Natural killer cell (primary cell): ENCODE results near the gene TINAG. TPM values are rescaled to one million over a fixed set of nuclear protein-coding genes. Genes with fewer than 3 reads are reported as not detected.

Source experiments
- ATAC-seq, 3 donors: fragments of 150-1000 bp in 2 of 3; fragments of 200-7000 bp in 1 of 3; cut with Tn5 transposase; 1 replicate in 1 of 3; 2 replicates in 2 of 3; pipeline ENCODE4 v1.10.0; 2021; ENCODE audit warnings: mild to moderate bottlenecking in 2 of 3, moderate library complexity in 2 of 3
- DNase-seq, 2 donors: peaks; one replicate each; pipeline versions ENCODE4 v3.0.0 to v3.0.0-alpha.2; 2013 to 2021; ENCODE audit warnings: mixed read lengths in 1 of 2
- H3K27ac ChIP-seq: one replicate; pipeline ENCODE4 v1.5.1; 2013; ENCODE audit warnings: mild to moderate bottlenecking, low read length
- H3K27me3 ChIP-seq: one replicate; pipeline ENCODE4 v1.6.1; 2013; ENCODE audit warnings: low read length; ENCODE audit not compliant: control insufficient read depth, insufficient read depth
- H3K36me3 ChIP-seq: one replicate; pipeline ENCODE4 v1.6.1; 2013; ENCODE audit warnings: low read length; ENCODE audit not compliant: control insufficient read depth, insufficient read depth
- H3K4me1 ChIP-seq: one replicate; pipeline ENCODE4 v1.6.1; 2013; ENCODE audit warnings: low read length; ENCODE audit not compliant: control insufficient read depth, insufficient read depth
- H3K4me3 ChIP-seq: one replicate; pipeline ENCODE4 v1.5.1; 2013; ENCODE audit warnings: low read length
- H3K9me3 ChIP-seq: one replicate; pipeline ENCODE4 v1.6.1; 2013; ENCODE audit warnings: low read length; ENCODE audit not compliant: control insufficient read depth, insufficient read depth
- H3K27ac Mint-ChIP-seq, 2 donors: one replicate each; pipeline ENCODE4 v1.8.0; 2022; ENCODE audit warnings: mild to moderate bottlenecking in 2 of 2, mixed read lengths in 2 of 2, moderate library complexity in 1 of 2
- H3K27me3 Mint-ChIP-seq, 2 donors: one replicate each; pipeline ENCODE4 v1.8.0; 2022; ENCODE audit warnings: low read depth in 2 of 2, mixed read lengths in 2 of 2
- H3K36me3 Mint-ChIP-seq: one replicate; pipeline ENCODE4 v1.8.0; 2022; ENCODE audit warnings: mixed read lengths
- H3K4me1 Mint-ChIP-seq, 2 donors: one replicate each; pipeline ENCODE4 v1.8.0; 2022; ENCODE audit warnings: mixed read lengths in 2 of 2
- H3K4me3 Mint-ChIP-seq: one replicate; pipeline ENCODE4 v1.8.0; 2022; ENCODE audit warnings: mild to moderate bottlenecking, moderate library complexity, mixed read lengths
- H3K9me3 Mint-ChIP-seq, 2 donors: one replicate each; pipeline ENCODE4 v1.8.0; 2022; ENCODE audit warnings: mixed read lengths in 2 of 2
- WGBS: methylation state at CpG from one replicate; pipeline ENCODE4 v1.1.7; 2013; ENCODE audit warnings: missing lambda C conversion rate; ENCODE audit not compliant: insufficient coverage; 5-methylcytosine and 5-hydroxymethylcytosine counted together
- intact Hi-C: fragments of 100-400 bp; cut with micrococcal nuclease; formaldehyde crosslinking; loops from one replicate; pipeline ENCODE4 v1.14.2; 2022
- total RNA-seq, 4 donors: library from RNA; stranded (reverse); fragments of 120-200 nt in 1 of 4; gene quantifications; one replicate each; pipeline versions ENCODE4 v1.2.3 to v1.2.4, GENCODE V29; 2013 to 2022
- TF ChIP-seq, protein P1 (sequence below): fragments of 200-600 bp; IDR thresholded peaks from one replicate; pipeline ENCODE4 v1.8.0; 2022; ENCODE audit warnings: antibody characterized with exemption

Gene TINAG
- total RNA-seq, 3 donors from 2014 or later (not counting 1 experiment from before 2014, with no cell fraction given) = not detected

DNA sequence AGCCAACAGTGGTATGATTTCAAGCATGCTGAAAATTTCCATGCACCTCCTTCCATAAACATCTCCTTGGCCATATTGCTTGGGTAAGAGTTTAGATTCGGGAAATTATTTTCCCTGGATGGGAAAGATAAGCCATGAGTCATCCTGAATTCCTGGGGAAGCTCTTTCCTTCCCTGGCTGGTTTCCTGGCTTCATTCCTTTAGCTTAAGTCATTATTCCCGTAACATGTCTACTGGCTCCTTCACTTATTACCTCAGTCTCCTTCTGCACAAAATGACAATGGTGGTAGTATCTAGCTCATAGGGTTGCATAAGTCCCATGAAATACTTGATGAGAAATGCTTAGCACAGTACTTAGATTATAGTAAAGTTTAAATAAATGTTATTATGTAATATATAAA is 27.6 kb downstream of the TINAG start:
- H3K4me3 Mint-ChIP-seq = no peak overlapping the region

DNA sequence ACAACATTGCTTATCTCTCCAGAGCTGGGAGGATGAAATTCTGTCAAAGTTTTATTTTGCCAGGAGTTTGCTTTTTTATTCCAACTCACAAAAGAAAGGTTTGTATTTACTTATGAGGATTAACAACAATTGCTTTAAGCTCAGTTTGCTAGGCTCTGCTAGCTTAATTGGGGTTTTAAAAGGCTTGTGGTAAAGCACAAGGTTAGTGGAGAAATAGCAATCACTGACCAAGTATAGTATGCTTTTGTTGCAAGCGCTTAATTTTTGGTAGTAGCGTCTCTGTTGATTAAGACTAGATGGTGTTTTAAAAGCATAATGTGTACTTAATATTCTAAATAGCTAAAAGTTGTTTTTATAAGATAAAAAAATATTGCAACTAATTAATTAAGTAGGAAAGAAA is 45.7 kb downstream of the TINAG start:
- Histone ChIP-seq H3K4me1 (no peaks in the 10 kb centered on the region), H3K27ac (no peak overlapping the region), H3K36me3 (no peaks in the 10 kb centered on the region), H3K9me3 (no peaks in the 10 kb centered on the region), H3K4me3 (no peak overlapping the region), H3K27me3 (no peaks in the 10 kb centered on the region)
- no peaks in the 10 kb centered on the region for H3K4me1 Mint-ChIP-seq
- ATAC-seq (no peak), DNase-seq (no peak)
- H3K27me3 Mint-ChIP-seq = no peaks in the 10 kb centered on the region
- 75% methylated on average over 1 of the region's 2 CpGs for WGBS
- TF ChIP-seq, protein P1, sequence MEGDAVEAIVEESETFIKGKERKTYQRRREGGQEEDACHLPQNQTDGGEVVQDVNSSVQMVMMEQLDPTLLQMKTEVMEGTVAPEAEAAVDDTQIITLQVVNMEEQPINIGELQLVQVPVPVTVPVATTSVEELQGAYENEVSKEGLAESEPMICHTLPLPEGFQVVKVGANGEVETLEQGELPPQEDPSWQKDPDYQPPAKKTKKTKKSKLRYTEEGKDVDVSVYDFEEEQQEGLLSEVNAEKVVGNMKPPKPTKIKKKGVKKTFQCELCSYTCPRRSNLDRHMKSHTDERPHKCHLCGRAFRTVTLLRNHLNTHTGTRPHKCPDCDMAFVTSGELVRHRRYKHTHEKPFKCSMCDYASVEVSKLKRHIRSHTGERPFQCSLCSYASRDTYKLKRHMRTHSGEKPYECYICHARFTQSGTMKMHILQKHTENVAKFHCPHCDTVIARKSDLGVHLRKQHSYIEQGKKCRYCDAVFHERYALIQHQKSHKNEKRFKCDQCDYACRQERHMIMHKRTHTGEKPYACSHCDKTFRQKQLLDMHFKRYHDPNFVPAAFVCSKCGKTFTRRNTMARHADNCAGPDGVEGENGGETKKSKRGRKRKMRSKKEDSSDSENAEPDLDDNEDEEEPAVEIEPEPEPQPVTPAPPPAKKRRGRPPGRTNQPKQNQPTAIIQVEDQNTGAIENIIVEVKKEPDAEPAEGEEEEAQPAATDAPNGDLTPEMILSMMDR = no peak
- H3K36me3 Mint-ChIP-seq = no peaks in the 10 kb centered on the region
- H3K27ac Mint-ChIP-seq = no peak overlapping the region
- intact Hi-C loops = no loop called here
- H3K4me3 Mint-ChIP-seq = no peak overlapping the region
- H3K9me3 Mint-ChIP-seq = peaks cover 10 to 11% of the 10 kb centered on the region in 2 donors

More for the DNA sequence above, 27.6 kb downstream of the TINAG start:
- H3K9me3 ChIP-seq = no peaks in the 10 kb centered on the region
- no peaks in the 10 kb centered on the region for H3K27me3 ChIP-seq
- ATAC-seq = no peak
- no peak for DNase-seq
- peaks cover 0 to 5% of the 10 kb centered on the region in 2 donors for H3K9me3 Mint-ChIP-seq
- H3K27ac ChIP-seq = no peak overlapping the region
- intact Hi-C loops = no loop called here
- TF ChIP-seq, protein P1 = no peak
- H3K4me1 Mint-ChIP-seq = no peaks in the 10 kb centered on the region
- 80% methylated on average over 1 of the region's 2 CpGs for WGBS
- H3K27ac Mint-ChIP-seq = no peak overlapping the region
- no peaks in the 10 kb centered on the region for H3K4me1 ChIP-seq
- H3K36me3 Mint-ChIP-seq = no peaks in the 10 kb centered on the region
- no peak overlapping the region for H3K4me3 ChIP-seq
- no peaks in the 10 kb centered on the region for H3K27me3 Mint-ChIP-seq
- no peaks in the 10 kb centered on the region for H3K36me3 ChIP-seq

DNA sequence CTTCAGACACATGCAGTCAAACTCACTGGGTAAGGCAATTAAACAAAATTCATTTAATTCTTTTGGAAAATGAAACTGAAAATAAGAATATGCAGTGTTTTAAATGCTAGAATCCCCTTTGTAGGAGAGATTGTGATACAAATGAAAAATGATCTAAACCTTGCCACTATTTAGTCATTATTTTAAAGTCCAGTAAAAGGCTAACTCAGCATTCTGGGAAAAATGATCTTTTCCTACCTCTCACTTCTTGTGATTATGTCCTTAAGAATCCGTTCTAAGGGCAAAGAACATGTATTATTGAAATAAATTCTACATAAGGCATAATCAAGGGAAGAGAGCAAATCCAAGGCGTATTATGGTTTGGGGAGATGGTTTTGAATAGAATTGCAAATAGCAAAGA is 46.4 kb downstream of the TINAG start:
- H3K27ac Mint-ChIP-seq = no peak overlapping the region
- ATAC-seq = no peak
- no peaks in the 10 kb centered on the region for H3K9me3 ChIP-seq
- intact Hi-C loops = no loop called here
- H3K4me1 ChIP-seq = no peaks in the 10 kb centered on the region
- H3K4me1 Mint-ChIP-seq = no peaks in the 10 kb centered on the region
- no peak overlapping the region for H3K4me3 Mint-ChIP-seq
- no peaks in the 10 kb centered on the region for H3K27me3 Mint-ChIP-seq
- H3K4me3 ChIP-seq = no peak overlapping the region
- TF ChIP-seq, protein P1 = no peak
- no peaks in the 10 kb centered on the region for H3K27me3 ChIP-seq
- H3K36me3 Mint-ChIP-seq = no peaks in the 10 kb centered on the region
- no CpG with 5 or more reads among the region's 2 CpGs for WGBS
- H3K9me3 Mint-ChIP-seq = peaks cover 10 to 11% of the 10 kb centered on the region in 2 donors
- DNase-seq = no peak
- H3K27ac ChIP-seq = no peak overlapping the region
- H3K36me3 ChIP-seq = no peaks in the 10 kb centered on the region

DNA sequence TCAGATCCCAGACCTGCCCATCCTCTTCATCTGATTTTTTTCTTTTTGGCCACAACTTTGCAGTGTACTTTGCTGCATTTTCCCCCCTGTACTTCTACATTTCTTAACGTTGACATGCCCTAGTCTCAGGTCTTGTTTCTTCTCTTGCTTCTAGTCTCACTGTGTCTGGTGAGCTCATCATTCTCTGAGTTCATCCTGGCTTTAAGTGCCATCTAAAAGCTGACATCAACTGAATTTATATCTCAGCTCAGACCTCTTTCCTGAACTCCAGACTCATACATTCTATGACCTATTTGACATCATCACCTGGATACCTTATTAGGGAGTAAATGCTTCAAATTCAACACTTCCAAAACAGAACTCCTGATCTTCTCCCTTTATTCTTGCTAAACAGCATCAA is 48.9 kb downstream of the TINAG start:
- no peaks in the 10 kb centered on the region for H3K27me3 ChIP-seq
- TF ChIP-seq, protein P1 = no peak
- no peaks in the 10 kb centered on the region for H3K36me3 Mint-ChIP-seq
- no peaks in the 10 kb centered on the region for H3K4me1 ChIP-seq
- H3K9me3 ChIP-seq = no peaks in the 10 kb centered on the region
- no peak for ATAC-seq
- H3K9me3 Mint-ChIP-seq = peaks cover 9 to 12% of the 10 kb centered on the region in 2 donors
- no peak overlapping the region for H3K27ac Mint-ChIP-seq
- no peak for DNase-seq
- no peaks in the 10 kb centered on the region for H3K4me1 Mint-ChIP-seq
- no peak overlapping the region for H3K4me3 Mint-ChIP-seq
- H3K4me3 ChIP-seq = no peak overlapping the region
- 87% methylated on average over 1 of the region's 1 CpG for WGBS
- H3K27ac ChIP-seq = no peak overlapping the region
- intact Hi-C loops = no loop called here
- no peaks in the 10 kb centered on the region for H3K36me3 ChIP-seq
- H3K27me3 Mint-ChIP-seq = no peaks in the 10 kb centered on the region
